ENCODE measurements around the gene UTP11.

Gene UTP11

DNA sequence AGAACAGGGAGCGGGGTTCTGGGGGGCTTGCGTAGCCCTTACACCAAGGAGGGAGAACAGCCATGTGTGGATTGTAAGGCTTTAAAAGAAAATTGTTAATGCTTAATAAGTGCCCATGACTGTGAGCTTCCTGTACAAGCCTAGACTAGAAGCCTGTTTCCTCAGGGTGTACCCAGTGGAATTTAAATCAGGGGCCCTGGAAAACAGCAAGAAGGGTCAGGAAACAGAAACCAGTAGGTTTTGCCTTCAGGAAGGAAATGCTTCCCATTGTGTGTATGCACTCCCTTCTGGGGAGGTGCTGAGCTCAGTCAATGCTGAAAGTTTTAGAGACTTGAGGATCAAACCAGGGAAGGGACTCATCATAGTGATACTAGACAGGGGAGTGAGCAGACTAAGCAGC lies 12.7 kb downstream of the UTP11 start:
- TF ChIP-seq ARNTL (CRISPR knock-in tag; IDR thresholded peaks at IDR 0.05; ENCODE audit: borderline replicate concordance, low read depth), result no peak
- no peak for TF ChIP-seq ESRRG (CRISPR knock-in tag; IDR thresholded peaks at IDR 0.05)
- TF ChIP-seq CSRNP3 (CRISPR knock-in tag; IDR thresholded peaks at IDR 0.05), result no peak
- no peak for TF ChIP-seq ISL1 (CRISPR knock-in tag; IDR thresholded peaks at IDR 0.05)
- no peak for TF ChIP-seq TCF4 (CRISPR knock-in tag; IDR thresholded peaks at IDR 0.05; ENCODE audit: borderline replicate concordance)
- TF ChIP-seq, protein P1, sequence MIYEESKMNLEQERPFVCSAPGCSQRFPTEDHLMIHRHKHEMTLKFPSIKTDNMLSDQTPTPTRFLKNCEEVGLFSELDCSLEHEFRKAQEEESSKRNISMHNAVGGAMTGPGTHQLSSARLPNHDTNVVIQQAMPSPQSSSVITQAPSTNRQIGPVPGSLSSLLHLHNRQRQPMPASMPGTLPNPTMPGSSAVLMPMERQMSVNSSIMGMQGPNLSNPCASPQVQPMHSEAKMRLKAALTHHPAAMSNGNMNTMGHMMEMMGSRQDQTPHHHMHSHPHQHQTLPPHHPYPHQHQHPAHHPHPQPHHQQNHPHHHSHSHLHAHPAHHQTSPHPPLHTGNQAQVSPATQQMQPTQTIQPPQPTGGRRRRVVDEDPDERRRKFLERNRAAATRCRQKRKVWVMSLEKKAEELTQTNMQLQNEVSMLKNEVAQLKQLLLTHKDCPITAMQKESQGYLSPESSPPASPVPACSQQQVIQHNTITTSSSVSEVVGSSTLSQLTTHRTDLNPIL (CRISPR knock-in tag; IDR thresholded peaks at IDR 0.05; ENCODE audit: low read depth), result no peak
- TF ChIP-seq SNAI2 (CRISPR knock-in tag; IDR thresholded peaks at IDR 0.05), result no peak
- TF ChIP-seq BACH2 (CRISPR knock-in tag; IDR thresholded peaks at IDR 0.05; ENCODE audit: borderline replicate concordance), result no peak
- no peak for TF ChIP-seq OSR1 (CRISPR knock-in tag; IDR thresholded peaks at IDR 0.05)
- no peak for TF ChIP-seq ZC3H10 (CRISPR knock-in tag; IDR thresholded peaks at IDR 0.05)
- no peak for TF ChIP-seq ZFP30 (CRISPR knock-in tag; IDR thresholded peaks at IDR 0.05)
- TF ChIP-seq RARB (CRISPR knock-in tag; IDR thresholded peaks at IDR 0.05), result no peak
- no peak for TF ChIP-seq ZNF70 (CRISPR knock-in tag; IDR thresholded peaks at IDR 0.05)
- TF ChIP-seq, protein P2, sequence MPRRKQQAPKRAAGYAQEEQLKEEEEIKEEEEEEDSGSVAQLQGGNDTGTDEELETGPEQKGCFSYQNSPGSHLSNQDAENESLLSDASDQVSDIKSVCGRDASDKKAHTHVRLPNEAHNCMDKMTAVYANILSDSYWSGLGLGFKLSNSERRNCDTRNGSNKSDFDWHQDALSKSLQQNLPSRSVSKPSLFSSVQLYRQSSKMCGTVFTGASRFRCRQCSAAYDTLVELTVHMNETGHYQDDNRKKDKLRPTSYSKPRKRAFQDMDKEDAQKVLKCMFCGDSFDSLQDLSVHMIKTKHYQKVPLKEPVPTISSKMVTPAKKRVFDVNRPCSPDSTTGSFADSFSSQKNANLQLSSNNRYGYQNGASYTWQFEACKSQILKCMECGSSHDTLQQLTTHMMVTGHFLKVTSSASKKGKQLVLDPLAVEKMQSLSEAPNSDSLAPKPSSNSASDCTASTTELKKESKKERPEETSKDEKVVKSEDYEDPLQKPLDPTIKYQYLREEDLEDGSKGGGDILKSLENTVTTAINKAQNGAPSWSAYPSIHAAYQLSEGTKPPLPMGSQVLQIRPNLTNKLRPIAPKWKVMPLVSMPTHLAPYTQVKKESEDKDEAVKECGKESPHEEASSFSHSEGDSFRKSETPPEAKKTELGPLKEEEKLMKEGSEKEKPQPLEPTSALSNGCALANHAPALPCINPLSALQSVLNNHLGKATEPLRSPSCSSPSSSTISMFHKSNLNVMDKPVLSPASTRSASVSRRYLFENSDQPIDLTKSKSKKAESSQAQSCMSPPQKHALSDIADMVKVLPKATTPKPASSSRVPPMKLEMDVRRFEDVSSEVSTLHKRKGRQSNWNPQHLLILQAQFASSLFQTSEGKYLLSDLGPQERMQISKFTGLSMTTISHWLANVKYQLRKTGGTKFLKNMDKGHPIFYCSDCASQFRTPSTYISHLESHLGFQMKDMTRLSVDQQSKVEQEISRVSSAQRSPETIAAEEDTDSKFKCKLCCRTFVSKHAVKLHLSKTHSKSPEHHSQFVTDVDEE (CRISPR knock-in tag; IDR thresholded peaks at IDR 0.05), result no peak
- TF ChIP-seq ZNF565 (CRISPR knock-in tag; conservative IDR thresholded peaks at IDR 0.05; ENCODE audit: low read depth), result no peak
- no peak for TF ChIP-seq PATZ1 (CRISPR knock-in tag; IDR thresholded peaks at IDR 0.05; ENCODE audit: borderline replicate concordance)
- no peak for ATAC-seq

DNA sequence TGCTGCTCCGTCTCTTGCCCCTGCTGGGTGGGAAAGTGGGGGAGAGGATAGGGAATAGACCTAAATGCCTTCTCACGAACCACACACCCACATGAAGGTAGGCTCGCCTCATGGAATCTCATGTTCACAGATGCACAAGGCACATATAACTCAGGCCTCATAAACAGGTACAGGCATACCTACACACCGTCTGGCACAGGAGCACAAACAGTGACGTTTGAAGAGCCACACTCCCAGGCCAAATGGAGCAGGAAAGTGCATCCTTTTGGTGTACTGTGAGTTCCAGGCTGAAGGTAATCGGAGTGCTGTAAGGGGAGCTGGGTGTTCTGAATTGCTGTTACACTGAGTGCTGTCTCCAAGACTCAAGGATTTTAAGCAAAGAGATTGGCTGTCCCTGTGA lies 13.1 kb downstream of the UTP11 start:
- no peak for TF ChIP-seq BACH2 (CRISPR knock-in tag; IDR thresholded peaks at IDR 0.05; ENCODE audit: borderline replicate concordance)
- no peak for TF ChIP-seq GLIS3 (CRISPR knock-in tag; IDR thresholded peaks at IDR 0.05)
- no peak for TF ChIP-seq ZNF70 (CRISPR knock-in tag; IDR thresholded peaks at IDR 0.05)
- TF ChIP-seq, protein P1 (CRISPR knock-in tag; IDR thresholded peaks at IDR 0.05; ENCODE audit: low read depth), result no peak
- no peak for TF ChIP-seq ZFP30 (CRISPR knock-in tag; IDR thresholded peaks at IDR 0.05)
- TF ChIP-seq OSR1 (CRISPR knock-in tag; IDR thresholded peaks at IDR 0.05), result no peak
- no peak for TF ChIP-seq SNAI2 (CRISPR knock-in tag; IDR thresholded peaks at IDR 0.05)
- TF ChIP-seq CSRNP3 (CRISPR knock-in tag; IDR thresholded peaks at IDR 0.05), result no peak
- no peak for TF ChIP-seq TOX (CRISPR knock-in tag; IDR thresholded peaks at IDR 0.05; ENCODE audit: borderline replicate concordance)
- TF ChIP-seq ESRRG (CRISPR knock-in tag; IDR thresholded peaks at IDR 0.05), result no peak
- no peak for TF ChIP-seq CSDC2 (CRISPR knock-in tag; IDR thresholded peaks at IDR 0.05)
- no peak for TF ChIP-seq ZC3H10 (CRISPR knock-in tag; IDR thresholded peaks at IDR 0.05)
- no peak for TF ChIP-seq ZFP3 (CRISPR knock-in tag; IDR thresholded peaks at IDR 0.05)
- no peak for ATAC-seq
